Measurements from ENCODE around the gene SYCE3.

SYCE3 gene

DNA sequence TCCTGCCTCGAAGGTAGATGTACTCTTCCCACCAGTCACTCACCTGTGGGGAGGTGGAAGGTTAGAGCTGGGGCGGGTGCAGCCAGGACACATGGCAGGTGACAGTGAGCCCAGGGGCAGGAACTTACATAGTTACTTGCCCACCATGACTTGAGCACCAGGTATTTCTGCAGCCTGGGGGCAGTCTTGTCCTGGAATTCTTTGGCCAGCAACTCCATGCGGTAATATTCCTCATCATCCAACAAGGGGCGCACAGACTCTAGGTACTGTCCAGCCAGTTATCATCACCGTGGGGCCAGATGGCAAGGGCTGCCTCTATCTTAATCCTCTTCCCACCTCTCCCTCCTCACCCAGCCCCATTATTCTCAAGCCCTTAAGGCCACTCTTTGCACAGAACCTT, 13.4 kb upstream of the SYCE3 start:
- peak; percentile 49 for DNase-seq (ENCODE audit: low spot score)

DNA sequence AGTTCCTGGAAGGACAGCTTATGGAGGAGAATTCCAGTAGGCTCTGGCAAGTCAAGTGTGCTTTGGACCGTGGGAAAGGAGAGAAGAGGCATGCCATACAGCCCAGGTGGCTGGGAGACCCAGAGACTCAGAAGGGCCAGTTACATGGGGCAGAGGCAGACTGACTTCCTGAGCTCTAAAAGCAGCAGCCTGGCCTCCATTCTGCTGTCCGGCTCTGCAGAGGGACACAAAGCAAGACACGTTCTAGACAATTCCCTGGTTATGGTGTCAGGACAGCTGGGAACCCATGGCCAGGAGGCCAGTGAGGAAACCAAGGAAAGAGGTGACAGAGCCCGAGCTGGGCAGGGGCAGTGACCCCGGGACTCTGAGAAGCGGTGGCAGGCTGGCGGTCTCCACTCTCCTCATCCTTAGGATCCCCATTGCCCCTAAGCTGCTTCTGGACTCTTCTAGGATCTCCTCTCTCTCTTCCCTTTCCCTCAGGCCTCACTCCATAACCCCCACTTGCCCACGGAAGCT, 12.8 kb upstream of the SYCE3 start:
- DNase-seq (ENCODE audit: low spot score): no peak

DNA sequence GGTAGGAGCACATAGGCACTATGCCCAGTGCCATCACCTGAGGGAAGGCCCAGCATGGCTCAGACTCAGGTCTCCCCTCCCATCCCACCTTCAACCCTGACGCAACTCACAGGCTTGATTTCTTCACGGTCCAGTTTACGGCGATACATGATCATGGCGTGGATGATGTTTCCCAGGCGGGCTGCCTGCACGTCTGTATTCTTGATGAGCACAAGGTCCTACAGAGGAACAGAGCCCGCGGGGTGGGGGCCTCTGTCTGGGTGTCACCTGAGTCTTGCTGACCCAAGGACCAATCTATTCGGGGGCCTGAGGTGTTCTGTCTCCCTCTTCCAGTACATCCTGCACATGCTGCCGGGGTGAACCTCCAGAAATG, 11.7 kb upstream of the SYCE3 start:
- no peak for DNase-seq (ENCODE audit: low spot score)

DNA sequence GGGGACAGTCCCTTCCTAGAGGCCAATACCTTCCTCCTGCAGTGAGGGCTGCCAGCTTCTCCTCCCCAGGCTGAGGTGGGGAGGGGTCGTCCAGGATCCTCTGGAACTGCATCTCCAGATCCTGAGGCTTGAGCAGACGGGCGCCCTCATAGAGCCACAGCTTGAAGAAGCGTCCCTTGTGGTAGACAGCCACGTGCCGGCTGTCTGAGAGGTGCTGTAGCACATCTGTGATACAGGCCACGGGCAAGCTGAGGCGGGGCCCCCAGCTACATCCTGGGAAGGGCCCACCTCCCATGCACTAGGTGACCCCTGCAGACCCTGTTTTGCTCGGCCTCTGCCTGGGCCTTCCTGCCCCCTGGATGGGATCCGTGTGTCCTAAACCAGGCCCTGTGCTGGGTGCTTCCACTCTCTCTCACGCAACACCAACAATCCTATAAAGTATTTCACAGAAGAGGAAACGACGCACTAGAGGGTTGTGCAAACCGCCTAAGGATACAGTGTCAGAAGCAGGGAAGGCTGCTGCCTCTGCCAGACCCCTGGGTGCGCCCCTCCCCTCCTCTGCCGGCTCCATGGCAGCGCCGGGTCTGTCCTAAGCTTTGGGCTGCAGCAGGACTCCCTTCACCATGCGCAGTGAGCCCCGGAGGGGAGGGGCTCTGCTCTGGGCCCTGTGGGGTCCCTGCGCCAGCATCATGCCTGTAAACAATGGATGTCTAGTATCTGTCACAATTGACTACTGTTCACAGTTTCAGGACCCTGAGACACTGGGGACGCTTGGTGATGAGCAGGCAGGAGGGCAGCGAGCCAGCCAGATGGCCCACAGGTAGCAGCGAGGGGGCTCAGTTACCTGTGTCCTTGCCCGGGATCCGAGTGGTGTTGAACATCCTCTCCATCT, 11.0 kb upstream of the SYCE3 start:
- no peak for DNase-seq (ENCODE audit: low spot score)

DNA sequence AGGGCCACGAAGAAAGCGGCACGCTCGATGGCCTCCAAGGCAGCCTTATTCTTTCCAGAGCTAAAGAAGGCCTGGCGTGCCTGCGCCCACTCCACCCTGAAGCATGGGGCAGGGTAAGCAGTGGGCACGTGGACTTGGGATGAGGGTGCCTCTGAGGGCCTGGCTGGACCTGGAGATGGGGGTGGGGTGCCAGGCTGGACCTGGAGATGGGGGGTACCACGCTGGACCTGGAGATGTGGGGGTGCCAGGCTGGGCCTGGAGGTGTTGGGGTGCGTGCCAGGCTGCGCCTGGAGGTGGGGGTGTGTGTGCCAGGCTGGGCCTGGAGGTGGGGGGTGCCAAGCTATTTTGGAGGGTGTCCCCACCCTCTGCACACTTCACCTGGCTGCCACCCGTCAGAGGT, 10.2 kb upstream of the SYCE3 start:
- no peak for DNase-seq (ENCODE audit: low spot score)

DNA sequence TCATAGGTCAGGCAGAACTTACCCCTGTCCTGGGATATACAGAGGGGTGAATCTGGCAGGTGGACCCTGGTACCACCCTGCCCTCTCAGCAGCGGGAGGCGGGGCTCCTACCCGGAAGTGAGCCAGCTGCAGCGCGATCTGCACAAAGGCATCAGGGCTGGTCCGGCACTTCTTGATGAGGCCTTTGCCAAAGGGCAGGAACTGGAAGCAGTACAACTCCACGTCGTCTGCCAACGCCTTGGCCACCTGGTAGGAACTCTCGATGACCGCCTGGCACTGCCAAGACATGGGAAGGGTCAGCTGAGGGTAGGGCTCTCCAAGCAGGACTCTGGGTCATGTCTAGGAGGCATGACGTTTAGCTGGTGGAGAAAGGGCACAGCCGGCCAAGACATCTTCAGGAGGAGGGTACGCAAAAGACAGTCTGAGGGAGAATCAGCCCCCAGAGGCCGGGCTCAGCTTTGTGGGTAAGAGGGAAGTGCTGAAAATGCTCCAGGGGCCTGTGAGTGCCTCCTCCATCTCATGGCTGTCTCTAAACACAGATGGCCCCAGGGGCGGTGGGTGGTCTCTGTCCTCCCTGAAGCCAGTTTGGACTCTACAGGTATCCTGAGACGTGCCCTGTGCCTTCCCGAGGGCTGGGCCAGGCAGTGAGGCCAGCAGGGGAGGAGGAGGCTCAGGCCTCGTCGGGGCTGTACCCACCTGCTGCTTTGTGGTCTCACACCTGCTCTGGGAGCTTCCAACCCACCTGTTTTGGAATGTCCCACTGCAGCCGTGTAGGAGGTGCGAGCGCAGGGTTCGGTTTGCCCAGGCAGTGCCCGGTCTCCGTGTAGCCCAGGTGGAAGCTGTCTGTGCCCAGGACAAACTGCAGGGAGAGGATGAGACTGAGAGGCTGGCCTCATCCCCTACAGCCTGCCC, 8.8 kb upstream of the SYCE3 start:
- no peak for DNase-seq (ENCODE audit: low spot score)

DNA sequence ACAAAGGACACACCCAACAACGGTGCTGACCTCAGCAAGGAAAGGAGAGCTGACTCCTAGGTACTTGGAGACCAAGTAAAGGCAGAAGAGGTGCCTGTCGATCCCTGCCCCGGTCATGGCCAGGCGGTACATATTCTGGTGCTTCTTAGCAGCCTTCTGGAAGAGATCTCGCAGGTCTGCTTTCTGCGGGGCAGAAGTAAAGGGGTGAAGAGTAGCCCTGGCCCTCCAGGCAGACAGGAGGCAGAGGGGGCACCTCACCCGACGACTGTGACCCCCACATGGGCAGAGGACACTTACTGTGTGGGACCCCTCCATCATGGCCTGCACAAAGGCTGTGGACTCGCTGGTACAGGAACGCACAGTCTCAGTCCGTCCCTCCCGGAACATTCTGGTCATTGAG, 8.1 kb upstream of the SYCE3 start:
- no peak for DNase-seq (ENCODE audit: low spot score)

DNA sequence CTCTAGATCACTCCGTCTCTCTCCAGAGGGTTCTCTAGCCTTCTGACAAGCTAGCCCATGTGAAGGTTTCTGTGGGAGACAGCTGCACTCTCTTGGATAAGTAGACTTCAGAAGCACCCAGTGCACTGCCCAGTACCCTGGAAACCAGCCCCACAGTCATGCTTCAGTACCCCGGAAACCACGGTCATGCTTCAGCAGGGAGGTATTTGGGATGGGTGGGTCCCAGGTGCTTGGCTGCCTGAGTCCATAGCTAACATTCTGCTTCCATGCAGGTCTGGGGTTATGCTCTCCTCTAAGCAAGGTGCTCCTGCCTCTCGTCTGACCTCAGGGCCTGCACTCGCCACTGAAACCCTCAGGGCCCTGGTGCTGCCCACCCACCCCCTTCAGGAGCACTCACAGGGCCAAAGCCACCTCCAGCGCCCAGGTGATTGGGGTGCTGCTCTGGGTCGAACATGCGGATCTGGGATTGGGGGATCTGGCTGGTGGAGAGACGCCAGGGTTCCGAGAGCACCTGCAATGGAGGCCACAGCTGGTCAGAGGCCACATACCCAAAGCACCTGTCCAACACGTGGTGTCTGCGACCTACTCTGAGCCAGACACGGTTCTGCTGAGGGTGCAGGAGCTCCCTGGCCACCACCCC, 7.3 kb upstream of the SYCE3 start:
- no peak for DNase-seq (ENCODE audit: low spot score)

DNA sequence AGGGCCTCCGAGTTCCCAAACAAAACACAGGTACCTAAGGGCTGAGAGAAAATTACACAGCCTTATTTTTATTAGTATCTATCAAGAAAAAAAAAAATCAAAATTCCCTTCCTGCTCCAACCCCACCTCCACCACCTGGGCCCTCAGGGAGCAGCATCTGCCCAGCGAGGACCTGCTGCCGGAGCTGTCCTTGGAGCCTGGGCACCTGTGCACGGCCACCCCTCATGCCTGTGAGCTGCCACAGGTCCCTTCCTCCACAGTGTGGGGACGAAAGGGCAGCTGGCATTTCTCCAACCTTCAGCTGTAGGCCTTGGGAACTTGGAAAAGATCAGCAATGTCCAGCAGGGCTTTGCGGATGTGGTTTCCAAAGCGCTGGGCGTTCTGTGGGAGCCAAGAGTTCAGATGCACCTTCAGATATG, 6.3 kb upstream of the SYCE3 start:
- DNase-seq (ENCODE audit: low spot score): no peak

DNA sequence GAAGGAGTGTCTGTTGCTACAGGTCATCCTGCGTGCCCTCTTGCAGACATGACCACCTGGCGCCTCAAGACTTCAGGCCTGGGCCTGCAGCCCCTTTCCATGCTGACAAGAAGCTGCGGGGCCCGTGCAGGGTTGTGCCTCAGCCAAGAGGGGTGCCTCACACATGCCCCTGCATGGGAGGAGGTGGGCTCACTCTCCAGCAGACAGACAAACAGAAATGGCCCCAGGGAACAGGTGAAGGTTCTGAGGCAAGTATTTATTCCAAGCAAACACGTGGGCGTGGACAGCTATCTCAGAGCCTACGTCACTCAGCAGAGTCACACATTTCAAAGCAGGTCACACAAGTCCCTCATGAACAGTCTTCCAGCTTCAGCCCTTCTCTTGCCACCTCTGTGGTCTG, 5.9 kb upstream of the SYCE3 start:
- no peak for DNase-seq (ENCODE audit: low spot score)

DNA sequence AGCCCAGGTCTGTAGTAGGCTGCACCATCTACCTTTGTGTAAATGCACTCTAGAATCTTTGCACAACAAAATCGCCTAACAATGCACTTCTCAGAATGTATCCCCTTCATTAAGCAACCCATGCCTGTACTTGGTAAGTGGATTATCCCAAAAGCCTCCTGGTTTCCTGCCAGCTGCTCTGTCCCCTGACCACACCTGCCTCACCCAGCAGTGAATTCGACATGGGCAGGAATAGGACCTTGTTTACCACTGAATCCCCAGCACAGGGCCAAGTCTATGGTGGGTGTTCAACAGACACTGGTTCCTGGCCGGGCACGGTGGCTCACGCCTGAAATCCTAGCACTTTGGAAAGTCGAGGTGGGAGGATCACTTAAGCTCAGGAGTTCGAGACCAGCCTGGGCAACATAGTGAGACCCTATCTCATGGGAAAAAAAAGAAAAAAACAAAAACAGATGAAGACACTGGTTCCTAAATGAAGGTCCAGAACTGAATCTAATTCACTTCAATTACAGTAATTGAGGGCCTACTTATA, 5.1 kb upstream of the SYCE3 start:
- no peak for DNase-seq (ENCODE audit: low spot score)

DNA sequence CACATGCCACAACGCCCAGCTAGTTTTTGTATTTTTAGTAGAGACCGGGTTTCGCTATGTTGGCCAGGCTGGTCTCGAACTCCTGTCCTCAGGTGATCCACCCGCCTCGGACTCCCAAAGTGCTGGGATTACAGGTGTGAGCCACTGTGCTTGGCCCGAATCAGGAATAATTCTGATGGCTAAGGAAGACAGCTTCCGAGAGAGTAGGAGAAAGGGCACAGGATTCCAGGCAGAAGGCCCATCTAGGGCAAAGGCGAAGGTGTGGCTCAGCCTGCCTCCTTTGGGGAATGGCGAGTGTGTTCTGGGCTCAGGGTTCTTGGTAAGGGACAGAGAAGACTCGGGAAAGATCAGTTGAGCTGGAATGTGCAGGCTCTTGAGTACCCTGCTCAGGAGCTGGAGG, 1.6 kb upstream of the SYCE3 start:
- DNase-seq (ENCODE audit: low spot score): no peak

DNA sequence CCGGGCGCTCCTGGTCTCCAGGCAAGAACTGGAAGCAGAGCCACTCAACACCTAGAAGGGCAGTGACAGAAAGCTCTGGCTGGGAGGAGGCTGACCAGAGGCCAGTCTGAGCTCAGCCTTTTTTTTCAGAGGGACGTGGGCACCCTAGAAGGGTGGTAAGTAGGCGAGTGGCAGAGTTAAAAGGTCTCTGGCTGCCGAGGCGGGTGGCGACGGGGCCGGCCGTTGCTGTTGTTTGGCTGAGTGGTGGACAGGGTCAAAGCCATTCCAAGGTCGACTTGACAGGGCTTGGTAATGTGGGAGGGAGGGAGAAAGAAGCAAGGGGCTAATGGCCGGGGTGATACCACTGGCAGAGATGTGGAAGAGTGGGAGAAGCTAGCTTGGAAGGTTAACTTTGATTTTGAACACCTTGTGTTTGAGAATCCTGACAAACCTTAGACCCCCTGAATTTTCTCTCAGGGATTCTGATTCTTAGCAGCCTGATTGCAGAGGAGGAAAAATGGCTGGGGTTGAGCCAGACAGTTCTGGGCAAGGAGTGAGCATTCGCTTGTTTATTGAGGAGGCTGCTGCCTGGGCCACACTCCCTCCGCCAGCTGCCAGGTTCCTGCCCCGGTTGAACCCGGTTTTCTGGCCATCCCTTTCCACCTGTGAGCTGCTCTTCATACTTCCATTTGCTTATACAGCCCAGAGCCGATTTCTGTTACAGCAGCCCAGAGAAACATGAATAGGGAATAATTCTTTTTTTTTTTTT, 868 bp upstream of the SYCE3 start:
- DNase-seq (ENCODE audit: low spot score): no peak

DNA sequence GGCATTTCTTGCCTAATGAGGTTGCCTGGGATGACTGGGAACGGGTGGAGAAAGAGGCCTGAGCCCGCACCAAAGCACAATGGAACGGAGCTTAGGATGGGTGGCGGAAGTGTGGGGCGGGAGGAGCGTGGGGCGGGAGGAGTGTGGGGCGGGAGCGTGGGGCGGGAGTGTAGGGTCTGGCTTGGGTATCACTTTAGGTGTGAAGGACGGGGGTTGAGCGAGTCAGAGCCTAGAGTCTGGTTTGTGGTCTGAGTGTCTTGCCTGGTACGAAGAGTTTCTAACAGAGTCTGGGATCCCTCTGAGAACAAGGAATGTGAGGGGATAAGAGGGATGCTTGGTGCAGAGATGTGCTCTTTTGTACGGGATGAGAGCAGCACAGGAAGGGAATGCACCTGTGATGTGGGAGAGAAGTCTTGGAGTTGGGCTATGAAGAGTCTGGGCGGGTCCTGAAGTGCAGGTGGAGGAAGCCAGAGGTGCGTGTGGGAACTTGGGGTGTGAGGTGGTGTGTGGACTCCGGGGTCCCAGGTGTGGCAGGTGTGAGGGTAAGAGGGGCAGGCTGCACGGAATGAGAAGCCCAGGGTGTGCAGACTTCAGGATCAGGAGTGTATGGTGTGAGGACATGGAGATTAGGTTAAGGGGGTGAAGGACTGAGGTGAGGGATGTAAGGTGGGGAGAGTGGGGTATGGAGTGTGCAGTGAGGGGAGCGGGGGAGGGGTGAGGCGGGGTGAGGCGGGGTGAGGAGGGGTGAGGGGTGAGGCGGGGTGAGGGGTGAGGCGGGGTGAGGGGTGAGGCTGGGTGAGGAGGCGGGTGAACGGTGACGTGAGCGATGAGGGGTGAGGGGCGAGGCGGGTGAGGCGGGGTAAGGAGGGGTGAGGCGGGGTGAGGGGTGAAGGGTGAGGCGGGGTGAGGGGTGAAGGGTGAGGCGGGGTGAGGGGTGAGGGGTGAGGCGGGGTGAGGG, 1.0 kb downstream of the SYCE3 start:
- DNase-seq (ENCODE audit: low spot score): no peak

DNA sequence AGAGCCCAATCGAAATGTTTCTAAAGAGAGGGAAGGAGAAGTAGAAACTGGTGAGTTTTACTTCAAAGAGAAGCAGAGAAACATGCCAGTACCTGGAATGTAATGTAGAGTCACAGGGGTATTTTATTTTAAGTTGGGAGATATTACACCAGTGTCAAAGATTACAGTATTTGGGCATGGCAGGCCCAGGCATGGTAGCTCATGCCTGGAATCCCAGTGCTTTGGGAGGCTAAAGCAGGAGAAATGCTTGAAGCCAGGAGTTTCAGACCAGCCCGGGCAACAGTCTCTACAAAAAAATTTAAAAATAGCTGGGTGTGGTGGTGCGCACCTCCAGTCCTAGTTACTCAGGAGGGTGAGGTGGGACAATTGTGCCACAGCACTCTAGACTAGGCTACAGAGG, 2.7 kb downstream of the SYCE3 start:
- no peak for DNase-seq (ENCODE audit: low spot score)

DNA sequence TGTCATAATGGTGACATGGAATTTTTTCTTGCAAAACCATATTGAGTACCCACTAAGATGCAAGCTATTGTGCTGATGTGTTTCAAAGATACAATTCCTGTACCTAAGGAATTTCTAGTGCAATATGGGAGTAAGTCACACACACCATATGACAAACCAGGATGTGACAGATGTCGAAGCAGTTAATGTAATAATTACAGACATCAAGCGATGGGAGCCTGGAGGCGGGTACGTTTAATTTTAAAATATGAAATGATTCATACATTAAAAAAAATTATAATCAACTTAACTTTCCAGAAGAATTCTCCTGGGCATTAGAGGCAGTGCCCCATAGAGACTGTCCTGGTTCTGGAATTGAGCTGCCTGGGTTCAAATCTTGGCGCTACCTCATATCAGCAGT, 6.0 kb downstream of the SYCE3 start:
- DNase-seq (ENCODE audit: low spot score): no peak

DNA sequence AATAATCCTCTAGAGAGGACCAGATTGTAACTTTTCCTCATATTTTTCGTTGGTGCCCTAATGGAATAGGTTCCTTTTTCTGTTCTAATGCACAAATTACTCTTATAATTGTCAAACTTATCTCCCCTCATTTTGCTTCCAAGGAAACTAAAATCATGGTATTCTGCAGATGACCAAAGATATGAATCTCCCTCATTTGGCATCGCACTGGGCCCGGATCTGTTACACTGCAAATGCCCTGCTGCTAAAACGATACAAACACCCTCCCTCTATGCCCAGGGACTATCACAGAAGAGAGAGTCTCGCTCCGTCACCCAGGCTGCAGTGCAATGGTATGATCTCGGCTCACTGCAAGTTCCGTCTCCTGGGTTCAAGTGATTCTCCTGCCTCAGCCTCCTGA, 9.4 kb downstream of the SYCE3 start:
- no peak for DNase-seq (ENCODE audit: low spot score)

DNA sequence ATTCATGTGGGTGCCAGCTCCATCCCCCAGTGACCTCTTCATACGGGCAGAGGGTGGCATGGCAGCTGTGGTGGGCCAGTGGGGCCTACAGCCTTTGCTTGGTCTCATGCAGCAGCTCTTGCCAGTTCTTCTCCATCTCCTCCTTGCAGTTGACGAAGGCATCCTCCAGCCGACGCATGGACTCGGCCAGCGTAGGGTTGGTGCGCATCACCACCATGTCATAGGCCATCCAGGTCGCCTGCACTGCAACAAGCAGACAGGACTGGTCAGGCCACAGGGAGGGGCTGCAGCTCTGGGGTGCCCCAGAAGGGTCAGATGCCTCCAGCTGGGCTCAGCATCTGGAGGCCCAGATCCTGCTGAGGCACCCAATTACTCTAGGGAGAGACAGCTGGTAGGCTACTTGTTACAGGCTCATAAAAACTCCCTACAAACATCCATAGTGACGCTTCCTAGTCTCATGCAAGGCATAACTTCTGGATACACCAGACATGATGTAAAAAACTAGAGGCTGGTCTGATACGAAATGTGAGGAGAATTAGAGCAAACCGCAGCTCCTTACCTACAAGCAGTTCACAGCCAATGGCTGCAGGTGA, 11.5 kb downstream of the SYCE3 start:
- no peak for DNase-seq (ENCODE audit: low spot score)

DNA sequence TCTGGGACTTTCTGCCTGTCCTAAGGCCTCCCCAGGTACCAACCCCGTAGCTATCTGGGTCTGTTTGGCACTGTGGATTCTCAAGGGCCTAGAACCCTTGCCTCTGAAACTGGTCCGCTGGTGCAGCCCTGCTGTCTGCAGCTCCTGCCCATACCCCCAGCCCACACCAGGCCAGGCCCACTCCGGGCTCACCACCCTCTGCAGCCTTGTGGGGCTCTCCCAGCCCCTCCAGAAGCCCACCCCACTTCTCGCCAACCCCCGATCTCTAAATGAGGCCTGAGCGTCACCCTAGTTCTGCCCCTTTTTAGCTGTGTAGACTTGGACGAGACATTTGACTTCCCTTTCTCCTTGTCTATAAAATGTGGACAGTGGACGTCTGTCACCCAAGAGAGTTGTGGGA, 12.3 kb downstream of the SYCE3 start:
- no peak for DNase-seq (ENCODE audit: low spot score)

Data from AG08396 (cell line).